Transverse colon (tissue), 3 donors: ENCODE measurements around the gene IL17C.

Experiments used
- CTCF ChIP-seq, 5 experiments: fragments of 200-600 bp in 3 of 5; fragments of 450-650 bp in 2 of 5; sonication (generic) in 3 of 5; IDR thresholded peaks; 1 replicate in 2 of 5; 2 replicates in 3 of 5; pipeline ENCODE4 v1.5.1; 2016 to 2017; ENCODE audit warnings: antibody characterized with exemption in 5 of 5, inconsistent platforms in 3 of 5, mild to moderate bottlenecking in 2 of 5, moderate library complexity in 1 of 5
- EP300 ChIP-seq: sonication (generic); formaldehyde crosslinking; IDR thresholded peaks from one replicate; pipeline ENCODE4 v1.6.1; 2017; ENCODE audit warnings: antibody characterized with exemption, low read depth
- POLR2A ChIP-seq: fragments of 450-650 bp; IDR thresholded peaks from one replicate; pipeline ENCODE4 v1.6.1; 2016; ENCODE audit warnings: antibody characterized with exemption, mild to moderate bottlenecking, moderate library complexity

- TF ChIP-seq EP300: no peak
- no peak for TF ChIP-seq POLR2A
- TF ChIP-seq CTCF (IDR thresholded peaks at IDR 0.05): peak in 4 of 5 experiments; percentile 6 to 33 (median 29)
Measured at GRCh38 chr16:88672776-88673175, 34.4 kb downstream of the IL17C start.
